K562 (cell line): Measurements from ENCODE around the gene PPT2. TPM values are rescaled to one million over a fixed set of nuclear protein-coding genes. Genes with fewer than 3 reads are reported as not detected.

Experiments
- ATF4 ChIP-seq: fragments of 450-650 bp; formaldehyde crosslinking; IDR thresholded peaks from 2 replicates; pipeline ENCODE4 v1.4.0; 2022; ENCODE audit warnings: mild to moderate bottlenecking, moderate library complexity
- CHD2 ChIP-seq: IDR thresholded peaks from 2 replicates; pipeline ENCODE4 v1.6.1; 2011; ENCODE audit warnings: low read depth, low read length
- CLOCK ChIP-seq: fragments of 250-450 bp; sonication (Bioruptor Pico); IDR thresholded peaks from 2 replicates; pipeline ENCODE4 v1.4.0; 2020; ENCODE audit warnings: mild to moderate bottlenecking, moderate library complexity, borderline replicate concordance
- DIDO1 ChIP-seq: fragments of 450-650 bp; IDR thresholded peaks from 2 replicates; pipeline ENCODE4 v1.6.1; 2016; ENCODE audit warnings: low read depth, missing biosample characterization, missing genetic modification characterization
- DNMT1 ChIP-seq: fragments of 450-650 bp; IDR thresholded peaks from 2 replicates; pipeline ENCODE4 v1.6.1; 2016; ENCODE audit warnings: antibody characterized with exemption, mild to moderate bottlenecking
- HMG20A ChIP-seq: fragments of 450-650 bp; formaldehyde crosslinking; conservative IDR thresholded peaks from 2 replicates; pipeline ENCODE4 v1.4.0; 2020; ENCODE audit warnings: mild to moderate bottlenecking, mixed read lengths
- HMGN3 ChIP-seq: IDR thresholded peaks from 2 replicates; pipeline ENCODE4 v1.6.1; 2011; ENCODE audit warnings: borderline replicate concordance, low read depth, mild to moderate bottlenecking, mixed read lengths, low read length; ENCODE audit not compliant: insufficient read length; ENCODE audit errors: extremely low read depth
- MLLT1 ChIP-seq, 2 experiments: fragments of 450-650 bp; IDR thresholded peaks; 2 replicates each; pipeline ENCODE4 v1.6.1; 2016
- MTA3 ChIP-seq: fragments of 450-650 bp; formaldehyde crosslinking; IDR thresholded peaks from 2 replicates; pipeline ENCODE4 v1.6.1; 2017; ENCODE audit warnings: mild to moderate bottlenecking, borderline replicate concordance
- MTF1 ChIP-seq: fragments of 250-450 bp; sonication (Bioruptor Pico); IDR thresholded peaks from 2 replicates; pipeline ENCODE4 v1.9.0; 2021; ENCODE audit warnings: moderate library complexity, mild to moderate bottlenecking, inconsistent platforms, borderline replicate concordance
- NONO ChIP-seq, 2 experiments: fragments of 200-400 bp in 1 of 2; fragments of 450-650 bp in 1 of 2; formaldehyde crosslinking in 1 of 2; IDR thresholded peaks; 2 replicates each; pipeline ENCODE4 v1.6.1; 2017; ENCODE audit warnings: low read depth in 2 of 2, mild to moderate bottlenecking in 2 of 2, moderate library complexity in 2 of 2, low read length in 1 of 2
- SP2 ChIP-seq: IDR thresholded peaks from 2 replicates; pipeline ENCODE4 v1.6.1; 2011; ENCODE audit warnings: mild to moderate bottlenecking, low read depth, low read length, moderate library complexity; ENCODE audit not compliant: poor library complexity, severe bottlenecking; ENCODE audit errors: extremely low read depth
- SPI1 ChIP-seq: IDR thresholded peaks from 2 replicates; pipeline ENCODE4 v1.6.1; 2011; ENCODE audit warnings: low read depth, low read length, control low read depth, borderline replicate concordance
- ZFP1 ChIP-seq: fragments of 450-650 bp; formaldehyde crosslinking; IDR thresholded peaks from 2 replicates; pipeline ENCODE4 v1.4.0; 2020; ENCODE audit warnings: mild to moderate bottlenecking, mixed read lengths
- ZNF121 ChIP-seq: sonication (generic); formaldehyde crosslinking; conservative IDR thresholded peaks from 2 replicates; pipeline ENCODE4 v1.8.0; 2022; ENCODE audit warnings: missing genetic modification reagents
- ZNF175 ChIP-seq: fragments of 200-800 bp; sonication (Bioruptor generic); IDR thresholded peaks from 2 replicates; pipeline ENCODE4 v1.6.1; 2016; ENCODE audit warnings: low read depth, mild to moderate bottlenecking, missing genetic modification characterization, missing compliant biosample characterization
- ZNF408 ChIP-seq: fragments of 250-450 bp; sonication (Bioruptor Pico); IDR thresholded peaks from 2 replicates; pipeline ENCODE4 v1.4.0; 2020; ENCODE audit warnings: low read depth, mild to moderate bottlenecking, moderate library complexity
- ZNF644 ChIP-seq: fragments of 200-800 bp; sonication (Bioruptor generic); IDR thresholded peaks from 2 replicates; pipeline ENCODE4 v1.6.1; 2016; ENCODE audit warnings: low read depth, missing genetic modification characterization, missing compliant biosample characterization
- ZNF695 ChIP-seq: fragments of 450-650 bp; formaldehyde crosslinking; IDR thresholded peaks from 2 replicates; pipeline ENCODE4 v1.4.0; 2020; ENCODE audit warnings: mild to moderate bottlenecking, moderate library complexity
- ZSCAN32 ChIP-seq: fragments of 450-650 bp; formaldehyde crosslinking; IDR thresholded peaks from 2 replicates; pipeline ENCODE4 v1.4.0; 2020; ENCODE audit warnings: mild to moderate bottlenecking, moderate library complexity
- polyA plus RNA-seq, 8 experiments: library from polyadenylated mRNA; depleted of rRNA in 4 of 8; stranded (reverse) in 5 of 8; unstranded in 3 of 8; fragments of >200 nt; fragmentation: Nextera tagmentation in 2 of 8; fragmentation: Illumina TruSeq in 1 of 8; extraction: Ambion mirVana in 2 of 8; extraction: Trizol in 1 of 8; gene quantifications; 2 replicates each; pipeline versions ENCODE4 v1.2.1 to v1.2.3, GENCODE V29; 2011 to 2014; ENCODE audit warnings: inconsistent platforms in 1 of 8, missing spikeins in 1 of 8
- total RNA-seq, 7 experiments: library from RNA; depleted of rRNA in 6 of 7; stranded (reverse); fragments of >200 nt in 6 of 7; fragmentation: Illumina TruSeq in 2 of 7; extraction: Trizol in 2 of 7; gene quantifications; 2 replicates each; pipeline versions ENCODE4 v1.2.1 to v1.2.3, GENCODE V29; 2011 to 2021; ENCODE audit warnings: low replicate concordance in 1 of 7
- TF ChIP-seq, protein P1 (sequence below): sonication (generic); formaldehyde crosslinking; IDR thresholded peaks from 2 replicates; pipeline ENCODE4 v1.8.1; 2022; ENCODE audit warnings: missing genetic modification reagents

Gene PPT2
- total and polyA plus RNA-seq, 9 of the 15 experiments (the other 6 are each of a cell fraction or from before 2014, with no cell fraction given), result 27.4 to 98.8 (median 69.9) TPM

DNA sequence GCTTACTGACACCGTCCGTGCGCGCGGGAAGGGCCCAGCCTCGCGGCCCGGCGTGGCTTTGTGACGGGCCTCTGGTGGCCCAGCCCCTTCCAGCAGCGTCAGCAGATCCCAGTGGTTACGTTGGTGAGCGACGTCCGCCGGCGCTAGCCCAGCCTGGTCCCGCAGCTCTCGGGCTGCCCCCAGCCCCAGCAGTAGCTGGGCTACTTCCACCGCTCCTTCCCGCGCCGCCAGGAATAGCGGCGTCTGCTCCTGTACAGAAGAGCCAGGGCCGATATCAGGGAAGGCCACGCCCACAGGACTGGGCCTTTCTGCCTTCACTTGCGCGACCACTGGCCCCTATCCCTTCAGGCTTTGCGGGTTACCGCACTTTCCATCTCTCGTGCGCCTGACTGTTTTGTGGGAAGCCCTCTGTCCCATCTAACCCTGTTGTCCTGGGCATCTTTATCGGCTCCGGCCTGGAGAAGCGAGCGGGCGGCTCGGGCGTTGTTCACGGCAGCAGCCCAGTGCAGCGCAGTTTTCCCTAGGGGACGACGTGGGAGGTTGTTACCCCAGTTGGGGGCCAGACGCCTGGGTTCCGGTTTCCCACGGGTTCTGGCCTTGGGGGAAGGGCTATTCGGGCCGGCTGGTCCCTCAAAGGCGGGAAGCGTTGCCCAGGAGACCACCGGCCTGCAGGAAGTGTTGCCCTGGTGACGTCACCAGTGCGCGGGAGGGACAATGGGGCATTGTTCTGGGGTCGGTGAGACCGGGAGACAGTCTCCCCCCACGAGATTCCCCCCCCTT, 42.2 kb downstream of the PPT2 start (continued):
- peak; percentile 7; the same call in 1 of the 2 replicates for TF ChIP-seq ZNF175 (CRISPR knock-in tag)
- TF ChIP-seq ZNF695 (CRISPR knock-in tag), result no peak
- no peak for TF ChIP-seq ATF4 (CRISPR knock-in tag)
- TF ChIP-seq MTA3, result peak; percentile 90; the same call in 1 of the 2 replicates
- TF ChIP-seq CHD2, result peak; percentile 59
- peak in 1 of 2 experiments; percentile 57; a peak in 1 of 4 replicates for TF ChIP-seq NONO (IDR thresholded peaks at IDR 0.05; ENCODE audit: low read depth in 2 of 2, low read length in 1 of 2)
- TF ChIP-seq DIDO1 (tag), result no peak
- peak; percentile 88; the same call in 1 of the 2 replicates for TF ChIP-seq DNMT1
- TF ChIP-seq HMGN3, result no peak
- TF ChIP-seq CLOCK (CRISPR knock-in tag), result no peak
- TF ChIP-seq ZNF408 (CRISPR knock-in tag), result no peak
- TF ChIP-seq ZFP1 (CRISPR knock-in tag), result no peak
- TF ChIP-seq MTF1 (CRISPR knock-in tag), result no peak
- TF ChIP-seq ZNF644 (tag), result no peak
- no peak for TF ChIP-seq ZNF121 (CRISPR knock-in tag)
- TF ChIP-seq ZSCAN32 (CRISPR knock-in tag), result peak; percentile 14; the same call in 1 of the 2 replicates
- peak in 1 of 2 experiments; percentile 68; a peak in 1 of 4 replicates for TF ChIP-seq MLLT1 (IDR thresholded peaks at IDR 0.05)
- no peak for TF ChIP-seq SP2
- 0 out of 2 replicates have a peak, but pooled peaks have one; percentile 14 for TF ChIP-seq SPI1
- no peak for TF ChIP-seq HMG20A (CRISPR knock-in tag)
- TF ChIP-seq, protein P1, sequence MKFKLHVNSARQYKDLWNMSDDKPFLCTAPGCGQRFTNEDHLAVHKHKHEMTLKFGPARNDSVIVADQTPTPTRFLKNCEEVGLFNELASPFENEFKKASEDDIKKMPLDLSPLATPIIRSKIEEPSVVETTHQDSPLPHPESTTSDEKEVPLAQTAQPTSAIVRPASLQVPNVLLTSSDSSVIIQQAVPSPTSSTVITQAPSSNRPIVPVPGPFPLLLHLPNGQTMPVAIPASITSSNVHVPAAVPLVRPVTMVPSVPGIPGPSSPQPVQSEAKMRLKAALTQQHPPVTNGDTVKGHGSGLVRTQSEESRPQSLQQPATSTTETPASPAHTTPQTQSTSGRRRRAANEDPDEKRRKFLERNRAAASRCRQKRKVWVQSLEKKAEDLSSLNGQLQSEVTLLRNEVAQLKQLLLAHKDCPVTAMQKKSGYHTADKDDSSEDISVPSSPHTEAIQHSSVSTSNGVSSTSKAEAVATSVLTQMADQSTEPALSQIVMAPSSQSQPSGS (CRISPR knock-in tag), result peak; percentile 89; the same call in 1 of the 2 replicates
